Activated T-helper 2 cell treated with anti-CD3 and anti-CD28 coated beads, Interferon-gamma antibody, Interleukin-2, Interleukin-4, amounts not matched to agents 10 μg/mL and 5 μg/mL and 100 μg/mL, durations not matched to agents 14 hours and 24 hours and 36 hours (primary cell): Measurements from ENCODE around the gene DUS2. TPM values are rescaled to one million over a fixed set of nuclear protein-coding genes. Genes with fewer than 3 reads are reported as not detected.
A peak's percentile ranks its signal among the peaks of the same experiment; 100 is the strongest.

Experiments
- DNase-seq: peaks from one replicate; pipeline ENCODE4 v3.0.0; 2021; ENCODE audit warnings: low spot score
- H3K27ac Mint-ChIP-seq: one replicate; pipeline ENCODE4 v1.8.0; 2021; ENCODE audit warnings: mixed read lengths
- H3K27me3 Mint-ChIP-seq: one replicate; pipeline ENCODE4 v1.8.0; 2021; ENCODE audit warnings: low read depth, mixed read lengths
- H3K36me3 Mint-ChIP-seq: one replicate; pipeline ENCODE4 v1.8.0; 2021; ENCODE audit warnings: low read depth, mixed read lengths
- H3K4me1 Mint-ChIP-seq: one replicate; pipeline ENCODE4 v1.8.0; 2021; ENCODE audit warnings: low read depth, mixed read lengths
- H3K4me3 Mint-ChIP-seq: one replicate; pipeline ENCODE4 v1.8.0; 2021; ENCODE audit warnings: low read depth, mild to moderate bottlenecking, moderate library complexity, mixed read lengths
- H3K9me3 Mint-ChIP-seq: one replicate; pipeline ENCODE4 v1.8.0; 2021; ENCODE audit warnings: mixed read lengths
- intact Hi-C: fragments of 100-400 bp; cut with micrococcal nuclease; formaldehyde crosslinking; loops from one replicate; pipeline ENCODE4 v1.15.1; 2023
- total RNA-seq: library from RNA; stranded (reverse); gene quantifications from 2 replicates; pipeline ENCODE4 v1.2.3, GENCODE V29; 2022

The DUS2 gene
- 31.2 and 34.3 TPM in 2 replicates for total RNA-seq

- intact Hi-C loops = loop anchor here (2.0 to 5.0 kb wide), 3 partner anchors 24 to 86 kb away; partner anchors contain the start of genes DPEP2, DPEP3 and PSMB10
- H3K4me3 Mint-ChIP-seq = peak within 1 kb of the TSS; percentile 96
- no peaks in the 10 kb centered on the region for H3K9me3 Mint-ChIP-seq
- peak within 1 kb of the TSS; percentile 100 for H3K27ac Mint-ChIP-seq
- peaks cover 17% of the 10 kb centered on the region for H3K4me1 Mint-ChIP-seq
- no peaks in the 10 kb centered on the region for H3K27me3 Mint-ChIP-seq
- DNase-seq = peak; percentile 93
- peaks cover 47% of the 10 kb centered on the region for H3K36me3 Mint-ChIP-seq
Observed at GRCh38 chr16:68022728-68023537, at the start of gene DUS2, which contains the start of gene DDX28. Gene DUS2 (plus strand): TSS chr16:68023284. CDS start chr16:68038024, 14,740 bp downstream. Gene DDX28 (minus strand): TSS chr16:68023232. CDS start chr16:68023202, 30 bp downstream.

- no peaks in the 10 kb centered on the region for H3K9me3 Mint-ChIP-seq
- DNase-seq = no peak
- no peaks in the 10 kb centered on the region for H3K36me3 Mint-ChIP-seq
- no peaks in the 10 kb centered on the region for H3K4me1 Mint-ChIP-seq
- intact Hi-C loops = no loop called here
- H3K27me3 Mint-ChIP-seq = no peaks in the 10 kb centered on the region
- no peak overlapping the region for H3K27ac Mint-ChIP-seq
- no peak overlapping the region for H3K4me3 Mint-ChIP-seq
Observed at GRCh38 chr16:67975321-67976105, 47.6 kb upstream of the DUS2 start.

GRCh38 chr16:67976205-67976604, 46.9 kb upstream of the DUS2 start:
- no peaks in the 10 kb centered on the region for H3K36me3 Mint-ChIP-seq
- no peaks in the 10 kb centered on the region for H3K27me3 Mint-ChIP-seq
- H3K4me1 Mint-ChIP-seq = no peaks in the 10 kb centered on the region
- intact Hi-C loops = no loop called here
- H3K9me3 Mint-ChIP-seq = no peaks in the 10 kb centered on the region
- H3K27ac Mint-ChIP-seq = no peak overlapping the region
- H3K4me3 Mint-ChIP-seq = no peak overlapping the region
- DNase-seq = no peak

- H3K4me1 Mint-ChIP-seq = no peaks in the 10 kb centered on the region
- H3K4me3 Mint-ChIP-seq = no peak overlapping the region
- no peak overlapping the region for H3K27ac Mint-ChIP-seq
- intact Hi-C loops = no loop called here
- H3K36me3 Mint-ChIP-seq = no peaks in the 10 kb centered on the region
- DNase-seq = no peak
- H3K9me3 Mint-ChIP-seq = no peaks in the 10 kb centered on the region
- H3K27me3 Mint-ChIP-seq = no peaks in the 10 kb centered on the region
Observed at GRCh38 chr16:67977005-67977404, 46.1 kb upstream of the DUS2 start.

- Mint-ChIP-seq H3K9me3 (no peaks in the 10 kb centered on the region), H3K4me1 (no peaks in the 10 kb centered on the region), H3K27ac (no peak overlapping the region), H3K27me3 (no peaks in the 10 kb centered on the region), H3K4me3 (no peak overlapping the region), H3K36me3 (no peaks in the 10 kb centered on the region)
- intact Hi-C loops = no loop called here
- no peak for DNase-seq
Observed at GRCh38 chr16:67977469-67978227, 45.4 kb upstream of the DUS2 start.

- DNase-seq = no peak
- H3K36me3 Mint-ChIP-seq = no peaks in the 10 kb centered on the region
- H3K27me3 Mint-ChIP-seq = no peaks in the 10 kb centered on the region
- intact Hi-C loops = loop anchor here (5.0 kb wide), 2 partner anchors 42 to 43 kb away; partner anchors contain the start of genes DDX28, DUS2 and PSMB10
- H3K4me3 Mint-ChIP-seq = no peak within 1 kb of the TSS
- peaks cover 15% of the 10 kb centered on the region for H3K4me1 Mint-ChIP-seq
- no peaks in the 10 kb centered on the region for H3K9me3 Mint-ChIP-seq
- H3K27ac Mint-ChIP-seq = no peak within 1 kb of the TSS
Observed at GRCh38 chr16:67979955-67980678, 43.0 kb upstream of the DUS2 start, which contains the start of gene DPEP3. Gene DPEP3 (minus strand): TSS chr16:67980499. CDS start chr16:67980380, 119 bp downstream.

GRCh38 chr16:67982011-67982696, 40.9 kb upstream of the DUS2 start:
- DNase-seq = no peak
- H3K9me3 Mint-ChIP-seq = no peaks in the 10 kb centered on the region
- H3K4me3 Mint-ChIP-seq = no peak overlapping the region
- peaks cover 15% of the 10 kb centered on the region for H3K4me1 Mint-ChIP-seq
- intact Hi-C loops = loop anchor here (5.0 kb wide), 2 partner anchors 40 to 45 kb away; partner anchors contain the start of genes DDX28, DUS2 and PSMB10
- no peak overlapping the region for H3K27ac Mint-ChIP-seq
- no peaks in the 10 kb centered on the region for H3K27me3 Mint-ChIP-seq
- H3K36me3 Mint-ChIP-seq = no peaks in the 10 kb centered on the region

GRCh38 chr16:67986949-67987348, 36.1 kb upstream of the DUS2 start:
- Mint-ChIP-seq H3K4me1 (peaks cover 18% of the 10 kb centered on the region), H3K4me3 (no peak overlapping the region), H3K27me3 (no peaks in the 10 kb centered on the region), H3K36me3 (no peaks in the 10 kb centered on the region), H3K27ac (no peak overlapping the region), H3K9me3 (no peaks in the 10 kb centered on the region)
- DNase-seq = no peak
- intact Hi-C loops = no loop called here

GRCh38 chr16:67987460-67988160, 35.5 kb upstream of the DUS2 start:
- Mint-ChIP-seq H3K27me3 (no peaks in the 10 kb centered on the region), H3K27ac (no peak overlapping the region), H3K4me3 (no peak overlapping the region), H3K36me3 (no peaks in the 10 kb centered on the region), H3K9me3 (no peaks in the 10 kb centered on the region), H3K4me1 (peaks cover 21% of the 10 kb centered on the region)
- no peak for DNase-seq
- intact Hi-C loops = no loop called here

GRCh38 chr16:67988675-67989074, 34.4 kb upstream of the DUS2 start:
- no peak overlapping the region for H3K27ac Mint-ChIP-seq
- no peak for DNase-seq
- H3K9me3 Mint-ChIP-seq = no peaks in the 10 kb centered on the region
- intact Hi-C loops = no loop called here
- no peak overlapping the region for H3K4me3 Mint-ChIP-seq
- H3K27me3 Mint-ChIP-seq = no peaks in the 10 kb centered on the region
- H3K36me3 Mint-ChIP-seq = no peaks in the 10 kb centered on the region
- H3K4me1 Mint-ChIP-seq = peaks cover 18% of the 10 kb centered on the region

GRCh38 chr16:67989322-67990017, 33.6 kb upstream of the DUS2 start:
- intact Hi-C loops = no loop called here
- Mint-ChIP-seq H3K36me3 (no peaks in the 10 kb centered on the region), H3K4me1 (peaks cover 17% of the 10 kb centered on the region), H3K9me3 (no peaks in the 10 kb centered on the region), H3K27ac (no peak overlapping the region), H3K27me3 (no peaks in the 10 kb centered on the region), H3K4me3 (no peak overlapping the region)
- no peak for DNase-seq
